ENCODE measurements around the gene OXLD1.

Gene OXLD1

GRCh38 chr17:81683208-81683583 lies 16.8 kb upstream of the OXLD1 start:
- ChIA-PET POLR2A (interaction anchor here (0.5 to 6.6 kb wide), 32 partner anchors 8 to 354 kb away, joined by 3 to 109 read pairs (median 4); partner anchors contain the start of genes ACTG1, CCDC137, DCXR and FAAP100), CTCF (interaction anchor here (0.6 to 2.2 kb wide), 7 partner anchors 8 to 263 kb away, joined by 3 to 9 read pairs (median 5); no protein-coding TSS in a partner anchor)
- peak overlapping the region; percentile 92 for H3K4me3 ChIP-seq (ENCODE audit: low read depth, low read length)
- peaks cover 6 to 49% of the 10 kb centered on the region in 2 experiments; a peak in 2 of 3 replicates for H3K36me3 ChIP-seq (ENCODE audit: control insufficient read depth in 2 of 2, insufficient read depth in 1 of 2, low read length in 2 of 2)
- peaks cover 4% of the 10 kb centered on the region for H3K4me1 ChIP-seq (ENCODE audit: control insufficient read depth, insufficient read depth, low read length)
- H3K27ac ChIP-seq (ENCODE audit: extremely low read depth, low read depth, low read length): peak overlapping the region; percentile 82
- H3K9me3 ChIP-seq (ENCODE audit: control insufficient read depth, insufficient read depth, low read depth, low read length): no peaks in the 10 kb centered on the region
- TF ChIP-seq PRDM1 (tag by site-specific recombination; IDR thresholded peaks at IDR 0.05): no peak
- TF ChIP-seq, protein P1, sequence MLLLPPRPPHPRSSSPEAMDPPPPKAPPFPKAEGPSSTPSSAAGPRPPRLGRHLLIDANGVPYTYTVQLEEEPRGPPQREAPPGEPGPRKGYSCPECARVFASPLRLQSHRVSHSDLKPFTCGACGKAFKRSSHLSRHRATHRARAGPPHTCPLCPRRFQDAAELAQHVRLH (tag by site-specific recombination; IDR thresholded peaks at IDR 0.05): 0 out of 2 replicates have a peak, but pooled peaks have one; percentile 31
- TF ChIP-seq, protein P2, sequence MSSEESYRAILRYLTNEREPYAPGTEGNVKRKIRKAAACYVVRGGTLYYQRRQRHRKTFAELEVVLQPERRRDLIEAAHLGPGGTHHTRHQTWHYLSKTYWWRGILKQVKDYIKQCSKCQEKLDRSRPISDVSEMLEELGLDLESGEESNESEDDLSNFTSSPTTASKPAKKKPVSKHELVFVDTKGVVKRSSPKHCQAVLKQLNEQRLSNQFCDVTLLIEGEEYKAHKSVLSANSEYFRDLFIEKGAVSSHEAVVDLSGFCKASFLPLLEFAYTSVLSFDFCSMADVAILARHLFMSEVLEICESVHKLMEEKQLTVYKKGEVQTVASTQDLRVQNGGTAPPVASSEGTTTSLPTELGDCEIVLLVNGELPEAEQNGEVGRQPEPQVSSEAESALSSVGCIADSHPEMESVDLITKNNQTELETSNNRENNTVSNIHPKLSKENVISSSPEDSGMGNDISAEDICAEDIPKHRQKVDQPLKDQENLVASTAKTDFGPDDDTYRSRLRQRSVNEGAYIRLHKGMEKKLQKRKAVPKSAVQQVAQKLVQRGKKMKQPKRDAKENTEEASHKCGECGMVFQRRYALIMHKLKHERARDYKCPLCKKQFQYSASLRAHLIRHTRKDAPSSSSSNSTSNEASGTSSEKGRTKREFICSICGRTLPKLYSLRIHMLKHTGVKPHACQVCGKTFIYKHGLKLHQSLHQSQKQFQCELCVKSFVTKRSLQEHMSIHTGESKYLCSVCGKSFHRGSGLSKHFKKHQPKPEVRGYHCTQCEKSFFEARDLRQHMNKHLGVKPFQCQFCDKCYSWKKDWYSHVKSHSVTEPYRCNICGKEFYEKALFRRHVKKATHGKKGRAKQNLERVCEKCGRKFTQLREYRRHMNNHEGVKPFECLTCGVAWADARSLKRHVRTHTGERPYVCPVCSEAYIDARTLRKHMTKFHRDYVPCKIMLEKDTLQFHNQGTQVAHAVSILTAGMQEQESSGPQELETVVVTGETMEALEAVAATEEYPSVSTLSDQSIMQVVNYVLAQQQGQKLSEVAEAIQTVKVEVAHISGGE (tag by site-specific recombination; conservative IDR thresholded peaks at IDR 0.05; ENCODE audit: low read depth): peak; percentile 55; the same call in 1 of the 2 replicates
- TF ChIP-seq GLIS1 (tag by site-specific recombination; IDR thresholded peaks at IDR 0.05): peak; percentile 91
- TF ChIP-seq ZNF146 (tag by site-specific recombination; IDR thresholded peaks at IDR 0.05): peak; percentile 20; the same call in 1 of the 2 replicates
- peak; percentile 28; the same call in 1 of the 2 replicates for TF ChIP-seq ZNF398 (tag by site-specific recombination; IDR thresholded peaks at IDR 0.05)
- peak; percentile 51; the same call in 1 of the 2 replicates for TF ChIP-seq HIC1 (tag by site-specific recombination; IDR thresholded peaks at IDR 0.05)
- TF ChIP-seq KLF7 (tag by site-specific recombination; IDR thresholded peaks at IDR 0.05; ENCODE audit: borderline replicate concordance): peak; percentile 66; the same call in 1 of the 2 replicates
- TF ChIP-seq ZNF426 (tag by site-specific recombination; IDR thresholded peaks at IDR 0.05): no peak
- TF ChIP-seq, protein P3, sequence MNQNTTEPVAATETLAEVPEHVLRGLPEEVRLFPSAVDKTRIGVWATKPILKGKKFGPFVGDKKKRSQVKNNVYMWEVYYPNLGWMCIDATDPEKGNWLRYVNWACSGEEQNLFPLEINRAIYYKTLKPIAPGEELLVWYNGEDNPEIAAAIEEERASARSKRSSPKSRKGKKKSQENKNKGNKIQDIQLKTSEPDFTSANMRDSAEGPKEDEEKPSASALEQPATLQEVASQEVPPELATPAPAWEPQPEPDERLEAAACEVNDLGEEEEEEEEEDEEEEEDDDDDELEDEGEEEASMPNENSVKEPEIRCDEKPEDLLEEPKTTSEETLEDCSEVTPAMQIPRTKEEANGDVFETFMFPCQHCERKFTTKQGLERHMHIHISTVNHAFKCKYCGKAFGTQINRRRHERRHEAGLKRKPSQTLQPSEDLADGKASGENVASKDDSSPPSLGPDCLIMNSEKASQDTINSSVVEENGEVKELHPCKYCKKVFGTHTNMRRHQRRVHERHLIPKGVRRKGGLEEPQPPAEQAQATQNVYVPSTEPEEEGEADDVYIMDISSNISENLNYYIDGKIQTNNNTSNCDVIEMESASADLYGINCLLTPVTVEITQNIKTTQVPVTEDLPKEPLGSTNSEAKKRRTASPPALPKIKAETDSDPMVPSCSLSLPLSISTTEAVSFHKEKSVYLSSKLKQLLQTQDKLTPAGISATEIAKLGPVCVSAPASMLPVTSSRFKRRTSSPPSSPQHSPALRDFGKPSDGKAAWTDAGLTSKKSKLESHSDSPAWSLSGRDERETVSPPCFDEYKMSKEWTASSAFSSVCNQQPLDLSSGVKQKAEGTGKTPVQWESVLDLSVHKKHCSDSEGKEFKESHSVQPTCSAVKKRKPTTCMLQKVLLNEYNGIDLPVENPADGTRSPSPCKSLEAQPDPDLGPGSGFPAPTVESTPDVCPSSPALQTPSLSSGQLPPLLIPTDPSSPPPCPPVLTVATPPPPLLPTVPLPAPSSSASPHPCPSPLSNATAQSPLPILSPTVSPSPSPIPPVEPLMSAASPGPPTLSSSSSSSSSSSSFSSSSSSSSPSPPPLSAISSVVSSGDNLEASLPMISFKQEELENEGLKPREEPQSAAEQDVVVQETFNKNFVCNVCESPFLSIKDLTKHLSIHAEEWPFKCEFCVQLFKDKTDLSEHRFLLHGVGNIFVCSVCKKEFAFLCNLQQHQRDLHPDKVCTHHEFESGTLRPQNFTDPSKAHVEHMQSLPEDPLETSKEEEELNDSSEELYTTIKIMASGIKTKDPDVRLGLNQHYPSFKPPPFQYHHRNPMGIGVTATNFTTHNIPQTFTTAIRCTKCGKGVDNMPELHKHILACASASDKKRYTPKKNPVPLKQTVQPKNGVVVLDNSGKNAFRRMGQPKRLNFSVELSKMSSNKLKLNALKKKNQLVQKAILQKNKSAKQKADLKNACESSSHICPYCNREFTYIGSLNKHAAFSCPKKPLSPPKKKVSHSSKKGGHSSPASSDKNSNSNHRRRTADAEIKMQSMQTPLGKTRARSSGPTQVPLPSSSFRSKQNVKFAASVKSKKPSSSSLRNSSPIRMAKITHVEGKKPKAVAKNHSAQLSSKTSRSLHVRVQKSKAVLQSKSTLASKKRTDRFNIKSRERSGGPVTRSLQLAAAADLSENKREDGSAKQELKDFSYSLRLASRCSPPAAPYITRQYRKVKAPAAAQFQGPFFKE (tag by site-specific recombination; IDR thresholded peaks at IDR 0.05; ENCODE audit: borderline replicate concordance): 0 out of 2 replicates have a peak, but pooled peaks have one; percentile 62
- peak; percentile 100 for TF ChIP-seq GLIS2 (tag by site-specific recombination; IDR thresholded peaks at IDR 0.05)
- 0 out of 2 replicates have a peak, but pooled peaks have one; percentile 60 for TF ChIP-seq ZNF837 (tag by site-specific recombination; IDR thresholded peaks at IDR 0.05)
- no peak for TF ChIP-seq SETDB1 (IDR thresholded peaks at IDR 0.05; ENCODE audit: insufficient read length, low read length)
- TF ChIP-seq ZNF785 (tag by site-specific recombination; IDR thresholded peaks at IDR 0.05): 0 out of 2 replicates have a peak, but pooled peaks have one; percentile 43
- TF ChIP-seq ZNF571 (tag by site-specific recombination; IDR thresholded peaks at IDR 0.05): no peak
- no peak for TF ChIP-seq ZNF501 (tag by site-specific recombination; IDR thresholded peaks at IDR 0.05)
- 0 out of 2 replicates have a peak, but pooled peaks have one; percentile 28 for TF ChIP-seq ZNF391 (tag by site-specific recombination; IDR thresholded peaks at IDR 0.05; ENCODE audit: borderline replicate concordance, low read depth)
- TF ChIP-seq ZNF324 (tag by site-specific recombination; IDR thresholded peaks at IDR 0.05): 0 out of 2 replicates have a peak, but pooled peaks have one; percentile 20
- TF ChIP-seq ZNF830 (tag by site-specific recombination; IDR thresholded peaks at IDR 0.05; ENCODE audit: low read depth): no peak
- TF ChIP-seq ZNF335 (tag by site-specific recombination; conservative IDR thresholded peaks at IDR 0.05): peak; percentile 85; the same call in 1 of the 2 replicates
- 0 out of 2 replicates have a peak, but pooled peaks have one; percentile 22 for TF ChIP-seq ZNF600 (tag by site-specific recombination; IDR thresholded peaks at IDR 0.05)
- TF ChIP-seq EGR2 (tag by site-specific recombination; IDR thresholded peaks at IDR 0.05; ENCODE audit: low read depth): peak; percentile 91
- TF ChIP-seq ZBTB7A (tag by site-specific recombination; IDR thresholded peaks at IDR 0.05; ENCODE audit: low read depth): peak; percentile 88
- peak; percentile 51; the same call in 1 of the 2 replicates for TF ChIP-seq ZSCAN30 (tag by site-specific recombination; IDR thresholded peaks at IDR 0.05)
